Measurements from ENCODE around the gene ZNF341.

GRCh38 chr20:33739493-33739892 lies 7.7 kb downstream of the ZNF341 start:
- TF ChIP-seq CTCF (IDR thresholded peaks at IDR 0.05) (no peak), POLR2A (IDR thresholded peaks at IDR 0.05) (no peak)
